ENCODE results near the gene RECQL5. TPM values are rescaled to one million over a fixed set of nuclear protein-coding genes. Genes with fewer than 3 reads are reported as not detected.
A peak's percentile ranks its signal among the peaks of the same experiment; 100 is the strongest.

RECQL5 gene
- total RNA-seq, 1 donor from 2014 or later, result 17.3 TPM

DNA sequence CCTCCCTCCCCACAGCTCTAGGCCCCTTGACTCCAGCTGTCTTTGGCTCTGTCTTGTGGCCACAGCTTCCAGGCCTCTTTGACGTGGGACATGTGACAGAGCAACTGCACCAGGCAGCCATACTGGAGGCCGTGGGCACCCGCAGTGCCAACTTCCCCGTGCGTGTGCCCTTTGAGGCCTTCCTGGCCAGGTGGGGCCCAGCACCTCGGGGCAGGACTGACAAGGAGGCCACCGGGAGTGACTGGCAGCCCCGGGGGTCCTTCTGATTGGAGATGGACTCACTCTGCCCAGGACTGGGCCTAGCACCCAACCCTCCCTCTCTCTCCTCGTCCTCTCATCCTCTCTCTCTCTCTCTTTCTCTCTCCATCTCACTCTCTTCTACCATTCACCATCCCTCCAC, 63.8 kb downstream of the RECQL5 start:
- DNase-seq, result no peak
- Histone ChIP-seq H3K27me3 (ENCODE audit: low read depth) (no peaks in the 10 kb centered on the region), H3K9me3 (replicated peaks) (no peaks in the 10 kb centered on the region), H3K36me3 (peaks cover 7% of the 10 kb centered on the region), H3K27ac (replicated peaks) (no peak overlapping the region), H3K4me1 (peaks cover 6% of the 10 kb centered on the region), H3K4me3 (no peak overlapping the region)
- intact Hi-C loops (cut with micrococcal nuclease), result no loop called here
- TF ChIP-seq, protein P1, sequence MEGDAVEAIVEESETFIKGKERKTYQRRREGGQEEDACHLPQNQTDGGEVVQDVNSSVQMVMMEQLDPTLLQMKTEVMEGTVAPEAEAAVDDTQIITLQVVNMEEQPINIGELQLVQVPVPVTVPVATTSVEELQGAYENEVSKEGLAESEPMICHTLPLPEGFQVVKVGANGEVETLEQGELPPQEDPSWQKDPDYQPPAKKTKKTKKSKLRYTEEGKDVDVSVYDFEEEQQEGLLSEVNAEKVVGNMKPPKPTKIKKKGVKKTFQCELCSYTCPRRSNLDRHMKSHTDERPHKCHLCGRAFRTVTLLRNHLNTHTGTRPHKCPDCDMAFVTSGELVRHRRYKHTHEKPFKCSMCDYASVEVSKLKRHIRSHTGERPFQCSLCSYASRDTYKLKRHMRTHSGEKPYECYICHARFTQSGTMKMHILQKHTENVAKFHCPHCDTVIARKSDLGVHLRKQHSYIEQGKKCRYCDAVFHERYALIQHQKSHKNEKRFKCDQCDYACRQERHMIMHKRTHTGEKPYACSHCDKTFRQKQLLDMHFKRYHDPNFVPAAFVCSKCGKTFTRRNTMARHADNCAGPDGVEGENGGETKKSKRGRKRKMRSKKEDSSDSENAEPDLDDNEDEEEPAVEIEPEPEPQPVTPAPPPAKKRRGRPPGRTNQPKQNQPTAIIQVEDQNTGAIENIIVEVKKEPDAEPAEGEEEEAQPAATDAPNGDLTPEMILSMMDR (IDR thresholded peaks at IDR 0.05; ENCODE audit: borderline replicate concordance), result no peak

DNA sequence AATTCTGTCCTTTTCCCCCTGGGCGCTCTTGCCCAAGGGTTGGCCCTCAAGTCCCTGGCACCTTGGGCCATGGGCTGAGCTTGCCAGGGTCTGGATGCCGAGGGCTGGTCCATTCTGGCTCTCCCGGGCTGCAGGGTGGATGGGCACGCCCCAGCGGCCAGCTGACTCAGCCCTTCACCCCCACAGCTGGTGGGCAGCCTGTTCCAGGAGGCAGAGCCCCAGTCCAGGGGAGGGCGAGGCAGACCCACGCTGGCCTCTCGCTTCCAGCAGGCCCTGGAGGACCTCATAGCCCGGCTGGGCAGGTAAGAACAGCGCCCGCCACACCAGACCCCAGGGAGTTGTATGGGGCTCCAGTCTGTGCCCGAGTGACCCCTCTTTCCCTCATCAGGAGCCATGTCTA, 64.3 kb downstream of the RECQL5 start:
- no peak for DNase-seq
- no peak overlapping the region for H3K4me3 ChIP-seq
- TF ChIP-seq, protein P1 (IDR thresholded peaks at IDR 0.05; ENCODE audit: borderline replicate concordance), result no peak
- intact Hi-C loops (cut with micrococcal nuclease), result no loop called here
- no peak overlapping the region for H3K27ac ChIP-seq (replicated peaks)
- peaks cover 6% of the 10 kb centered on the region for H3K4me1 ChIP-seq
- H3K9me3 ChIP-seq (replicated peaks), result no peaks in the 10 kb centered on the region
- no peaks in the 10 kb centered on the region for H3K27me3 ChIP-seq (ENCODE audit: low read depth)
- H3K36me3 ChIP-seq, result peaks cover 7% of the 10 kb centered on the region

DNA sequence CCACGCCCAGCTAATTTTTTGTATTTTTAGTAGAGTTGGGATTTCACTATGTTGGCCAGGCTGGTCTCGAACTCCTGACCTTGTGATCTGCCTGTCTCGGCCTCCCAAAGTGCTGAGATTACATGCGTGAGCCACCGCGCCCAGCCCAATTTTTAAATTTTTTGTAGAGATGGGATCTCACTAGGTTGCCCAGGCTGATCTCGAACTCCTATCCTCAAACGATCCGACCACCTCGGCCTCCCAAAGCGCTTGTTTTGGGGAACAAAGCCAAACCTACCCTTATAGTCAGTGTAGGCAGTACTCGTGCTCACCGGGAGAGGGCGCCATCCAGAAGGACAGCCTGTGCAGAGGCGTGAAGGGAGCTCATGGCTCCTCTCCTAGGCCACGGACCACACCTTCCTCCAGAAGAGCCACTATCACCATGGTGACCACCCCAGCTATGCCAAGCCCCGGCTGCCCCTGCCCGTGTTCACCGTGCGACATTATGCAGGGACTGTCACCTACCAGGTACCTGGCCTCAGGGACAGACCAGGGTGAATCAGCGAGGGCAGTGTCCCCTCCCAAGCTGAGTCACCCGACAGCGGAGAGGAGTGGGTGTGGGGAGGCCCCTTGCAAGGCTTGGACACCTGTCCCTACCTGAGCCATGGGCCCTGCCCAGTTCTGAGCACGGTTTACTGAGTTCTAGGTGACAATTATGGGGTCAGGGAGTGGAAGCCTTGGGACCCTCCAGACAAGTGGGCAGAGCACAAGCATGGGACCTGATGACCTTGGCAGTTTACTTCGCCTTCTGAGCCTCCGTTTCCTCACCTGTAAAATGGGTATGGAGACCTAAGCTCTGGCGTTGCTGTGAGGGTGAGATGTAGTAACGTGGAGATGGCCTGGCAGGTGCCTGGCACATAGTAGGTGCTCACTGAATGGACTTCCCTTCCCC, 65.6 kb downstream of the RECQL5 start:
- peak; percentile 44 for DNase-seq
- Histone ChIP-seq H3K4me3 (no peak overlapping the region), H3K4me1 (peaks cover 6% of the 10 kb centered on the region), H3K27ac (replicated peaks) (no peak overlapping the region), H3K27me3 (ENCODE audit: low read depth) (no peaks in the 10 kb centered on the region), H3K36me3 (no peaks in the 10 kb centered on the region), H3K9me3 (replicated peaks) (no peaks in the 10 kb centered on the region)
- intact Hi-C loops (cut with micrococcal nuclease), result no loop called here
- TF ChIP-seq, protein P1 (IDR thresholded peaks at IDR 0.05; ENCODE audit: borderline replicate concordance), result peak; percentile 75

DNA sequence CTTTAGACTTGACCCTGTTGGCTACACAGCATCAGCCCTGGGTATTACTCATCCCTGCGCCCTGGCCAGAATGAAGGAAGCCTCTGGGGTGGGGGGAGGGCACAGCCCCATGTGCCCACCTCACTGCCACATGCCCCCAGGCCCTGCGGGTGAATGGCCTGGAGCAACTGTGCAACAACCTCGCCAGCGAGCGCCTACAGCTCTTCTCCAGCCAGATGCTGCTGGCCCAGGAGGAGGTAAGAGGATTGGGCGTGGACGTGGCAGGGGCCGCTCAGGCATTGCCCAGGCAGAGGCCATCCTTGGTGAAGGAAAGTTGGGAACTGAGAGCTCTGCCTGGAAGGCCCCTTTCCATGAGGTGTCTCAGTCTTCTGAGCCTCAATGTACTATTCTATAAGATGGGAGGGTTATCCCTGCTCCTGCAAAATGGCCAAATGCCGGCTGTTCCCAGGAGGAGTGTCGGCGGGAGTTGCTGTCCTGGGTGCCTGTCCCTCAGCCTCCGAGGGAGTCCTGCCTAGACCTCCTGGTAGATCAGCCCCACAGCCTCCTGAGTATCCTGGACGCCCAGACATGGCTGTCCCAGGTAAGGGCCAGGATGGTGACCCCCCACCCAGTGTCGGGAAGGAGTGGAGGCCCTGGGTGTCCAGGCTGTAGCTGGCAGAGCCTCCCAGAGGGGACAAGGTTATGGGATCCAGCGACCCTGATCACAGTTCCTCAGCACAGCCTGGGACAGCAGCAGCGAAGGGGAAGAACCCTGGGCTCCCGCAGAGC, 70.5 kb downstream of the RECQL5 start:
- Histone ChIP-seq H3K4me1 (no peaks in the 10 kb centered on the region), H3K9me3 (replicated peaks) (no peaks in the 10 kb centered on the region), H3K4me3 (no peak overlapping the region), H3K27ac (replicated peaks) (no peak overlapping the region), H3K27me3 (ENCODE audit: low read depth) (no peaks in the 10 kb centered on the region), H3K36me3 (no peaks in the 10 kb centered on the region)
- intact Hi-C loops (cut with micrococcal nuclease), result no loop called here
- TF ChIP-seq, protein P1 (IDR thresholded peaks at IDR 0.05; ENCODE audit: borderline replicate concordance), result no peak
- no peak for DNase-seq

DNA sequence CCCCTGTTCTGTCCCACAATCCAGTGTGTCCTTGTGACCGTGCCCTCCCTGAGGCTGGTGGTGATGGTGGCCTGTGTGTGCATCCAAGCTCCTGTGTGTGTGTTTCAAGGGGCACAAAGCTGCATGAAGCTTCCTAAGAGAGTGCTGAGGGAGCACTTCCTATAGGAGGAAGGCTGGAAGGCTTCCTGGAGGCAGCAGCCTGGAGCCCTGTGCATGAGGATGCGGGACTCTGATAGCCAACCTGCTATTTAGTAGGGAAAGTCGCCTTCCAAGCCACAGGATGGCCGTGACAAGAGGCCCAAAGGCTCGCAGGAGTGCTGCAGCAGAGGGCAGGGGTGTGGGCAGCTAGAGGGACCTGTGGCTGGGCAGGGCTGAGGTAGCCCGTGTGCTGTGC, 71.0 kb downstream of the RECQL5 start:
- DNase-seq, result no peak
- no peaks in the 10 kb centered on the region for H3K9me3 ChIP-seq (replicated peaks)
- TF ChIP-seq, protein P1 (IDR thresholded peaks at IDR 0.05; ENCODE audit: borderline replicate concordance), result no peak
- no peak overlapping the region for H3K4me3 ChIP-seq
- intact Hi-C loops (cut with micrococcal nuclease), result no loop called here
- H3K4me1 ChIP-seq, result no peaks in the 10 kb centered on the region
- no peaks in the 10 kb centered on the region for H3K36me3 ChIP-seq
- no peak overlapping the region for H3K27ac ChIP-seq (replicated peaks)
- no peaks in the 10 kb centered on the region for H3K27me3 ChIP-seq (ENCODE audit: low read depth)

Data from left ventricle myocardium inferior (tissue), 1 donor.